ENCODE data around the gene CLCN7. TPM values are rescaled to one million over a fixed set of nuclear protein-coding genes. Genes with fewer than 3 reads are reported as not detected.

CLCN7 gene
- total and polyA plus RNA-seq, 2 of the 13 experiments (the other 11 are each of a cell fraction or from before 2014, with no cell fraction given): 24.6 to 25.1 TPM

DNA sequence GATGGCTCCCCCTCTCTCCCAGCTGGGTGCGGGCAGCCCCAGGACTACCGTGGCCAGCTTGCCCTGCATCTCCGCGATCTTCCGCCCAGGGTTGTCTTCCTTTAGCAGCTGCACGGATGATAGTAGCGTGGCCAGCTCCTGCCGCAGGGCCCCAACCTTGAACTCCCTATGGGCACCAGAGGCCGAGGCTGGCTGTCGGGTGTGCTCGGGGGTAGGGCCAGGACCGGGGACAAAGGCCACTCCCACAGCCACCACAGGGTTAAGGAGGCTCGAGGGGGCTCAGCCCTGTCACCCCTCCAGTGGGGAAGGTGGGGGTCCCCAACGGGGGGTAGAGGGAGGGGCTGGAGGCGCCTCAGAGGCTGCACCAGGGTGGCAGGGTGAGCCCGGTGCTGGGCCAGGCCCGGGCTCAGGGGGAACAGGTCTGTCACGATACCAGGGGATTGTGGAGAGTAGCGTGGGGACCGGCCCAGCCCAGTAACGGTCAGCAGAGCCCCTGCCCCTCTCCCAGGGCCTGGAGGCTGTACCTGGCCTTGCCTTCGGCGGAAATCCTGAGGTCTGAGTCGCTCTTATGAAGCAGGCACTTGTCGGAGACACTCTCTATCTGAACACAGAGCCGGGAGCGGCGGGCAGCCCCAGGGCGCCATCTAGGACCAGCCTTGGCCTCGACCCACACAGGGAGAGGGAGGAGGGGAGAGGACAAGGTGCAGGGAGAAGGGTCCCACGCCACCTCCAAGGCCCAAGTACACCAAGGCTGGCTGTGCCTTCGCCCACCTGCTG lies 38.7 kb downstream of the CLCN7 start (continued):
- TF ChIP-seq, protein P1, sequence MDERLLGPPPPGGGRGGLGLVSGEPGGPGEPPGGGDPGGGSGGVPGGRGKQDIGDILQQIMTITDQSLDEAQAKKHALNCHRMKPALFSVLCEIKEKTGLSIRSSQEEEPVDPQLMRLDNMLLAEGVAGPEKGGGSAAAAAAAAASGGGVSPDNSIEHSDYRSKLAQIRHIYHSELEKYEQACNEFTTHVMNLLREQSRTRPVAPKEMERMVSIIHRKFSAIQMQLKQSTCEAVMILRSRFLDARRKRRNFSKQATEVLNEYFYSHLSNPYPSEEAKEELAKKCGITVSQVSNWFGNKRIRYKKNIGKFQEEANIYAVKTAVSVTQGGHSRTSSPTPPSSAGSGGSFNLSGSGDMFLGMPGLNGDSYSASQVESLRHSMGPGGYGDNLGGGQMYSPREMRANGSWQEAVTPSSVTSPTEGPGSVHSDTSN (CRISPR knock-in tag; IDR thresholded peaks at IDR 0.05): no peak
- no peak for TF ChIP-seq SAFB2 (CRISPR knock-in tag; IDR thresholded peaks at IDR 0.05; ENCODE audit: borderline replicate concordance, low read depth)
- TF ChIP-seq, protein P2, sequence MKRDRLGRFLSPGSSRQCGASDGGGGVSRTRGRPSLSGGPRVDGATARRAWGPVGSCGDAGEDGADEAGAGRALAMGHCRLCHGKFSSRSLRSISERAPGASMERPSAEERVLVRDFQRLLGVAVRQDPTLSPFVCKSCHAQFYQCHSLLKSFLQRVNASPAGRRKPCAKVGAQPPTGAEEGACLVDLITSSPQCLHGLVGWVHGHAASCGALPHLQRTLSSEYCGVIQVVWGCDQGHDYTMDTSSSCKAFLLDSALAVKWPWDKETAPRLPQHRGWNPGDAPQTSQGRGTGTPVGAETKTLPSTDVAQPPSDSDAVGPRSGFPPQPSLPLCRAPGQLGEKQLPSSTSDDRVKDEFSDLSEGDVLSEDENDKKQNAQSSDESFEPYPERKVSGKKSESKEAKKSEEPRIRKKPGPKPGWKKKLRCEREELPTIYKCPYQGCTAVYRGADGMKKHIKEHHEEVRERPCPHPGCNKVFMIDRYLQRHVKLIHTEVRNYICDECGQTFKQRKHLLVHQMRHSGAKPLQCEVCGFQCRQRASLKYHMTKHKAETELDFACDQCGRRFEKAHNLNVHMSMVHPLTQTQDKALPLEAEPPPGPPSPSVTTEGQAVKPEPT (CRISPR knock-in tag; IDR thresholded peaks at IDR 0.05; ENCODE audit: low read depth): no peak
- TF ChIP-seq ELF1 (CRISPR knock-in tag; IDR thresholded peaks at IDR 0.05): no peak
- TF ChIP-seq, protein P3, sequence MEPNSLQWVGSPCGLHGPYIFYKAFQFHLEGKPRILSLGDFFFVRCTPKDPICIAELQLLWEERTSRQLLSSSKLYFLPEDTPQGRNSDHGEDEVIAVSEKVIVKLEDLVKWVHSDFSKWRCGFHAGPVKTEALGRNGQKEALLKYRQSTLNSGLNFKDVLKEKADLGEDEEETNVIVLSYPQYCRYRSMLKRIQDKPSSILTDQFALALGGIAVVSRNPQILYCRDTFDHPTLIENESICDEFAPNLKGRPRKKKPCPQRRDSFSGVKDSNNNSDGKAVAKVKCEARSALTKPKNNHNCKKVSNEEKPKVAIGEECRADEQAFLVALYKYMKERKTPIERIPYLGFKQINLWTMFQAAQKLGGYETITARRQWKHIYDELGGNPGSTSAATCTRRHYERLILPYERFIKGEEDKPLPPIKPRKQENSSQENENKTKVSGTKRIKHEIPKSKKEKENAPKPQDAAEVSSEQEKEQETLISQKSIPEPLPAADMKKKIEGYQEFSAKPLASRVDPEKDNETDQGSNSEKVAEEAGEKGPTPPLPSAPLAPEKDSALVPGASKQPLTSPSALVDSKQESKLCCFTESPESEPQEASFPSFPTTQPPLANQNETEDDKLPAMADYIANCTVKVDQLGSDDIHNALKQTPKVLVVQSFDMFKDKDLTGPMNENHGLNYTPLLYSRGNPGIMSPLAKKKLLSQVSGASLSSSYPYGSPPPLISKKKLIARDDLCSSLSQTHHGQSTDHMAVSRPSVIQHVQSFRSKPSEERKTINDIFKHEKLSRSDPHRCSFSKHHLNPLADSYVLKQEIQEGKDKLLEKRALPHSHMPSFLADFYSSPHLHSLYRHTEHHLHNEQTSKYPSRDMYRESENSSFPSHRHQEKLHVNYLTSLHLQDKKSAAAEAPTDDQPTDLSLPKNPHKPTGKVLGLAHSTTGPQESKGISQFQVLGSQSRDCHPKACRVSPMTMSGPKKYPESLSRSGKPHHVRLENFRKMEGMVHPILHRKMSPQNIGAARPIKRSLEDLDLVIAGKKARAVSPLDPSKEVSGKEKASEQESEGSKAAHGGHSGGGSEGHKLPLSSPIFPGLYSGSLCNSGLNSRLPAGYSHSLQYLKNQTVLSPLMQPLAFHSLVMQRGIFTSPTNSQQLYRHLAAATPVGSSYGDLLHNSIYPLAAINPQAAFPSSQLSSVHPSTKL (CRISPR knock-in tag; IDR thresholded peaks at IDR 0.05): 0 out of 2 replicates have a peak, but pooled peaks have one; percentile 5
- TF ChIP-seq ZNF33B (CRISPR knock-in tag; IDR thresholded peaks at IDR 0.05): no peak
- TF ChIP-seq, protein P4, sequence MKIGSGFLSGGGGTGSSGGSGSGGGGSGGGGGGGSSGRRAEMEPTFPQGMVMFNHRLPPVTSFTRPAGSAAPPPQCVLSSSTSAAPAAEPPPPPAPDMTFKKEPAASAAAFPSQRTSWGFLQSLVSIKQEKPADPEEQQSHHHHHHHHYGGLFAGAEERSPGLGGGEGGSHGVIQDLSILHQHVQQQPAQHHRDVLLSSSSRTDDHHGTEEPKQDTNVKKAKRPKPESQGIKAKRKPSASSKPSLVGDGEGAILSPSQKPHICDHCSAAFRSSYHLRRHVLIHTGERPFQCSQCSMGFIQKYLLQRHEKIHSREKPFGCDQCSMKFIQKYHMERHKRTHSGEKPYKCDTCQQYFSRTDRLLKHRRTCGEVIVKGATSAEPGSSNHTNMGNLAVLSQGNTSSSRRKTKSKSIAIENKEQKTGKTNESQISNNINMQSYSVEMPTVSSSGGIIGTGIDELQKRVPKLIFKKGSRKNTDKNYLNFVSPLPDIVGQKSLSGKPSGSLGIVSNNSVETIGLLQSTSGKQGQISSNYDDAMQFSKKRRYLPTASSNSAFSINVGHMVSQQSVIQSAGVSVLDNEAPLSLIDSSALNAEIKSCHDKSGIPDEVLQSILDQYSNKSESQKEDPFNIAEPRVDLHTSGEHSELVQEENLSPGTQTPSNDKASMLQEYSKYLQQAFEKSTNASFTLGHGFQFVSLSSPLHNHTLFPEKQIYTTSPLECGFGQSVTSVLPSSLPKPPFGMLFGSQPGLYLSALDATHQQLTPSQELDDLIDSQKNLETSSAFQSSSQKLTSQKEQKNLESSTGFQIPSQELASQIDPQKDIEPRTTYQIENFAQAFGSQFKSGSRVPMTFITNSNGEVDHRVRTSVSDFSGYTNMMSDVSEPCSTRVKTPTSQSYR (CRISPR knock-in tag; IDR thresholded peaks at IDR 0.05; ENCODE audit: borderline replicate concordance): peak; percentile 69
- no peak for TF ChIP-seq RELA (CRISPR knock-in tag; IDR thresholded peaks at IDR 0.05)
- no peak for TF ChIP-seq NCOA5 (CRISPR knock-in tag; IDR thresholded peaks at IDR 0.05)
- no peak for TF ChIP-seq SCMH1 (CRISPR knock-in tag; IDR thresholded peaks at IDR 0.05; ENCODE audit: borderline replicate concordance)
- no peak for TF ChIP-seq MIXL1 (CRISPR knock-in tag; IDR thresholded peaks at IDR 0.05)
- TF ChIP-seq ELF3 (CRISPR knock-in tag; IDR thresholded peaks at IDR 0.05): 0 out of 2 replicates have a peak, but pooled peaks have one; percentile 11
- no peak for TF ChIP-seq EEA1 (CRISPR knock-in tag; IDR thresholded peaks at IDR 0.05; ENCODE audit: borderline replicate concordance)
- TF ChIP-seq, protein P5, sequence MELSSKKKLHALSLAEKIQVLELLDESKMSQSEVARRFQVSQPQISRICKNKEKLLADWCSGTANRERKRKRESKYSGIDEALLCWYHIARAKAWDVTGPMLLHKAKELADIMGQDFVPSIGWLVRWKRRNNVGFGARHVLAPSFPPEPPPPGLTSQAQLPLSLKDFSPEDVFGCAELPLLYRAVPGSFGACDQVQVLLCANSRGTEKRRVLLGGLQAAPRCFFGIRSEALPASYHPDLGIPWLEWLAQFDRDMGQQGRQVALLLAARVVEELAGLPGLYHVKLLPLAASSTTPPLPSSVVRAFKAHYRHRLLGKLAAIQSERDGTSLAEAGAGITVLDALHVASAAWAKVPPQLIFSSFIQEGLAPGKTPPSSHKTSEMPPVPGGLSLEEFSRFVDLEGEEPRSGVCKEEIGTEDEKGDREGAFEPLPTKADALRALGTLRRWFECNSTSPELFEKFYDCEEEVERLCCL (CRISPR knock-in tag; IDR thresholded peaks at IDR 0.05; ENCODE audit: borderline replicate concordance): no peak
- TF ChIP-seq, protein P6, sequence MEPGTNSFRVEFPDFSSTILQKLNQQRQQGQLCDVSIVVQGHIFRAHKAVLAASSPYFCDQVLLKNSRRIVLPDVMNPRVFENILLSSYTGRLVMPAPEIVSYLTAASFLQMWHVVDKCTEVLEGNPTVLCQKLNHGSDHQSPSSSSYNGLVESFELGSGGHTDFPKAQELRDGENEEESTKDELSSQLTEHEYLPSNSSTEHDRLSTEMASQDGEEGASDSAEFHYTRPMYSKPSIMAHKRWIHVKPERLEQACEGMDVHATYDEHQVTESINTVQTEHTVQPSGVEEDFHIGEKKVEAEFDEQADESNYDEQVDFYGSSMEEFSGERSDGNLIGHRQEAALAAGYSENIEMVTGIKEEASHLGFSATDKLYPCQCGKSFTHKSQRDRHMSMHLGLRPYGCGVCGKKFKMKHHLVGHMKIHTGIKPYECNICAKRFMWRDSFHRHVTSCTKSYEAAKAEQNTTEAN (CRISPR knock-in tag; conservative IDR thresholded peaks at IDR 0.05): no peak
- no peak for TF ChIP-seq ZKSCAN8 (CRISPR knock-in tag; IDR thresholded peaks at IDR 0.05; ENCODE audit: borderline replicate concordance)
